NT2/D1 (cell line): ENCODE results near the gene CLEC9A.

Experiments
- YY1 ChIP-seq: IDR thresholded peaks from 2 replicates; pipeline ENCODE4 v1.6.1; 2011; ENCODE audit not compliant: insufficient read length, insufficient read depth
- ZNF274 ChIP-seq: IDR thresholded peaks from 2 replicates; pipeline ENCODE4 v1.6.1; 2011; ENCODE audit warnings: mild to moderate bottlenecking, low read depth, low read length

DNA sequence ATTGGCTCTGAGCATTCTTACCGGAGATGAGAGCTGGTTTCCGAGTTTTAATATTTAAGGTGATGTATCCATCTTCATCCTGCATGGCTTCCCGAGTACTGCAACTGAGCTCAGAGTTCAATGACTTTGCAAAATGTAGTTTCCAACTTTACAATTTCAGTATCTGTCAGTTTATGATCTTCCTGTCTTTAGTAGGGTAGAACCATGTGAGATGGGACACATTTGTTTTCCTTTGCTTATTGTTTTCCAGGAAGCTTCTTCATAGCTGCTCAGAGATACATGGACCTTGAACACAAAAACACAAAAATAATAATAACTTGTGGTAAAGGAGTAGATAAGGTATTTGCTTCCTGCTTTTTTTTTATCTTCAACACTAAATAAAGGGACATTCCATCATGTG, 31.5 kb upstream of the CLEC9A start, which contains the start of gene CLEC1B:
- TF ChIP-seq YY1 (no peak), ZNF274 (no peak)
